Inflammatory macrophage (primary cell): ENCODE measurements around the gene TLR9.

Experiments used
- DNase-seq, 2 donors: peaks; one replicate each; pipeline ENCODE4 v3.0.0-alpha.2; 2020 to 2022

Gene TLR9

GRCh38 chr3:52172262-52172757, 53.1 kb downstream of the TLR9 start:
- no peak for DNase-seq

GRCh38 chr3:52171514-52172261, 53.8 kb downstream of the TLR9 start:
- DNase-seq = peak; percentile 47 to 58
